Uterus (tissue), 4 donors: ENCODE measurements around the gene LMAN2L. TPM values are rescaled to one million over a fixed set of nuclear protein-coding genes. Genes with fewer than 3 reads are reported as not detected.

Experiments used
- DNase-seq, 2 donors: peaks; one replicate each; pipeline ENCODE4 v3.0.0-alpha.2; 2019 to 2020
- H3K27ac ChIP-seq, 2 donors: fragments of 200-600 bp; sonication (generic); 1 replicate in 1 of 2; 2 replicates in 1 of 2; pipeline ENCODE4 v1.5.1; 2016 to 2018
- H3K27me3 ChIP-seq, 2 donors: fragments of 200-600 bp; sonication (generic); one replicate each; pipeline ENCODE4 v1.5.1; 2018 to 2019; ENCODE audit warnings: control low read depth in 1 of 2
- H3K36me3 ChIP-seq, 2 donors: fragments of 200-600 bp; sonication (generic); one replicate each; pipeline ENCODE4 v1.5.1; 2019; ENCODE audit warnings: control low read depth in 1 of 2
- H3K4me1 ChIP-seq, 2 donors: fragments of 200-600 bp; sonication (generic); one replicate each; pipeline ENCODE4 v1.5.1; 2018 to 2019; ENCODE audit warnings: control low read depth in 1 of 2
- H3K4me3 ChIP-seq, 2 donors: fragments of 200-600 bp; sonication (generic); 1 replicate in 1 of 2; 2 replicates in 1 of 2; pipeline ENCODE4 v1.5.1; 2018 to 2019; ENCODE audit warnings: mild to moderate bottlenecking in 1 of 2
- H3K9me3 ChIP-seq, 2 donors: fragments of 200-600 bp; sonication (generic); one replicate each; pipeline ENCODE4 v1.5.1; 2019; ENCODE audit warnings: control low read depth in 1 of 2
- POLR2A ChIP-seq, 2 donors: fragments of 450-650 bp; IDR thresholded peaks; one replicate each; pipeline ENCODE4 v1.6.1; 2016; ENCODE audit warnings: antibody characterized with exemption in 2 of 2, mild to moderate bottlenecking in 1 of 2, moderate library complexity in 1 of 2
- intact Hi-C: fragments of 100-400 bp; cut with DNase I; formaldehyde crosslinking; loops from one replicate; pipeline ENCODE4 v1.15.1; 2023; ENCODE audit warnings: low total_unique reads
- total RNA-seq, 4 donors: library from RNA; depleted of rRNA in 3 of 4; stranded (reverse); fragments of >200 nt in 3 of 4; gene quantifications; one replicate each; pipeline versions ENCODE4 v1.1.0 to v1.2.4, GENCODE V29; 2014 to 2023
- TF ChIP-seq, protein P1 (sequence below), 4 experiments: fragments of 200-600 bp in 2 of 4; fragments of 450-650 bp in 2 of 4; sonication (generic) in 2 of 4; IDR thresholded peaks; one replicate each; pipeline ENCODE4 v1.5.1; 2016 to 2019; ENCODE audit warnings: antibody characterized with exemption in 4 of 4, mild to moderate bottlenecking in 2 of 4, moderate library complexity in 1 of 4
- donor health status: DM: yes; HTN: yes; CAD: no.

Gene LMAN2L
- total RNA-seq, 4 donors from 2014 or later: 13.8 to 51.2 (median 20.9) TPM

DNA sequence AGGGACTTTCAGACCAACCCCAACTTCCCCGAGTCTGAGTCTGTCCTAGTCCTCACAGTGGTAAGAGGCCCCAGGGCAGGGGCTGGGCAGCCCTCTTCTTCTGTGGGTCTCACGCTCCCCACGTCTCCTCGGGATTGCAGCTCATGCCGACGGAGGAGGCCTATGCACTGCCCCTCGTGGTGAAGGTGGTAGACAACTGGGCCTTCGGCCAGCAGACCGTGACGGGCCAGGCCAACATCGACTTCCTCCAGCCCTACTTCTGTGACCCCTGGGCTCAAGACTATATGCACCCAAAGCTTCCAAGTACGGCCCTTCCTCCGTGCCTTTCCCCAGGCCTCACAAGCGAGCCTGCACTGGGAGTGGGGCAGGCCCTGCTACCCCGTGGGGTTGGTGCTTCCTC is 44.3 kb downstream of the LMAN2L start:
- intact Hi-C loops: no loop called here

DNA sequence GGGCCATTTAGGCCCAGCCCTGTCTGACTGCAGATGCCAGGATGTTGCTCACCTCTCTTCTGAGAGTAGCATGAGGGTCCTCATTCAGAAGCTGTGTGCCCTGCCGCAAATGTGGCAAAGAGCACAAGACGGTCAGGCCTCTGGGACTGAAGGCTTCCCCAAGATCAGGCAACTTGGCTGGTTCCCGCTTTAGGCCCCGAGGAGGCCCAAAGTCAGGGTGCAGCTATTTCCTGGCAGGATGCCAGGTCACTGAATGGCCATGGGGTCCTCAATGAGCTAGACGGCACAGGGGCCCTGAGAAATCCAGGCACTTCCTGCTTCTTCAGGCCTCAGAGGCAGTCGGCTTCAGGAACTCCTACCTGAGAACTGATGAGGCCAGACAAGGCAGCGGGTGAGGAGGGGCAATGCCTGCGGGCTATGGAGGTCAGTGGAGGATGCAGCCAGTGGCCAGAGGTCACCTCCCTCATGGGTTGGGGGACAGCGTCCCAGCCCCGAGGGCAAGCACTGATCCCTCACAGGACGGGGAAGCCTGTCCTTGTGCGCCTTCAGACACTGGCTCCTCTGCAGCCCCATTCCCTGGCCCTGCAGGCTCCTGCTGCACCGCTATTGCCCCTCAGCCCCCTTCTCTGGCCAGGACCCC is 44.9 kb downstream of the LMAN2L start:
- no peaks in the 10 kb centered on the region for H3K36me3 ChIP-seq
- no peak overlapping the region for H3K27ac ChIP-seq
- no peaks in the 10 kb centered on the region for H3K4me1 ChIP-seq
- H3K27me3 ChIP-seq: no peaks in the 10 kb centered on the region
- H3K9me3 ChIP-seq: no peaks in the 10 kb centered on the region
- intact Hi-C loops: no loop called here
- no peak for DNase-seq
- TF ChIP-seq POLR2A (IDR thresholded peaks at IDR 0.05): no peak
- TF ChIP-seq, protein P1, sequence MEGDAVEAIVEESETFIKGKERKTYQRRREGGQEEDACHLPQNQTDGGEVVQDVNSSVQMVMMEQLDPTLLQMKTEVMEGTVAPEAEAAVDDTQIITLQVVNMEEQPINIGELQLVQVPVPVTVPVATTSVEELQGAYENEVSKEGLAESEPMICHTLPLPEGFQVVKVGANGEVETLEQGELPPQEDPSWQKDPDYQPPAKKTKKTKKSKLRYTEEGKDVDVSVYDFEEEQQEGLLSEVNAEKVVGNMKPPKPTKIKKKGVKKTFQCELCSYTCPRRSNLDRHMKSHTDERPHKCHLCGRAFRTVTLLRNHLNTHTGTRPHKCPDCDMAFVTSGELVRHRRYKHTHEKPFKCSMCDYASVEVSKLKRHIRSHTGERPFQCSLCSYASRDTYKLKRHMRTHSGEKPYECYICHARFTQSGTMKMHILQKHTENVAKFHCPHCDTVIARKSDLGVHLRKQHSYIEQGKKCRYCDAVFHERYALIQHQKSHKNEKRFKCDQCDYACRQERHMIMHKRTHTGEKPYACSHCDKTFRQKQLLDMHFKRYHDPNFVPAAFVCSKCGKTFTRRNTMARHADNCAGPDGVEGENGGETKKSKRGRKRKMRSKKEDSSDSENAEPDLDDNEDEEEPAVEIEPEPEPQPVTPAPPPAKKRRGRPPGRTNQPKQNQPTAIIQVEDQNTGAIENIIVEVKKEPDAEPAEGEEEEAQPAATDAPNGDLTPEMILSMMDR (IDR thresholded peaks at IDR 0.05): no peak
- no peak overlapping the region for H3K4me3 ChIP-seq

More for the DNA sequence above, 44.3 kb downstream of the LMAN2L start:
- DNase-seq: no peak
- Histone ChIP-seq H3K27ac (no peak overlapping the region), H3K27me3 (no peaks in the 10 kb centered on the region), H3K36me3 (no peaks in the 10 kb centered on the region), H3K9me3 (no peaks in the 10 kb centered on the region), H3K4me3 (no peak overlapping the region), H3K4me1 (no peaks in the 10 kb centered on the region)
- TF ChIP-seq, protein P1 (IDR thresholded peaks at IDR 0.05): no peak
- no peak for TF ChIP-seq POLR2A (IDR thresholded peaks at IDR 0.05)

DNA sequence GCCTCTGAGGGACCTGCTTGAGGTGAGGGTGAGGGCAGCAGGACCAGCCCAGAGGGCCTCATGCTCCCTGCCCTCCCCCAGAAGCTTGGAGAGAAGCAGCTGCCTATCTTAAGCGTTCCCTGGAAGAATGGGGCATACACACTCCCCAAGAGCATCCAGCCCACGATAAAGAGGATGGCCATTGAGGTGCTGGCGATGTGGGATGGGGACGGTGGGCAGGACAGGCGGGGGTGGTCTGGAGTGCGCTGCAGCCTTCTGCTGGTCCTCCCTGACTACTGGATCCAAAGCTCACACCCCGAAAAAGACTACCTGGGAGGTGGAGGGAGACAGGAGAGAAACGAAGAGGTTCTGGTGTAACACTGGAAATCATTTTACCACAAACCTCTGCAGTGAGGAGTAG is 45.6 kb downstream of the LMAN2L start:
- DNase-seq: no peak

DNA sequence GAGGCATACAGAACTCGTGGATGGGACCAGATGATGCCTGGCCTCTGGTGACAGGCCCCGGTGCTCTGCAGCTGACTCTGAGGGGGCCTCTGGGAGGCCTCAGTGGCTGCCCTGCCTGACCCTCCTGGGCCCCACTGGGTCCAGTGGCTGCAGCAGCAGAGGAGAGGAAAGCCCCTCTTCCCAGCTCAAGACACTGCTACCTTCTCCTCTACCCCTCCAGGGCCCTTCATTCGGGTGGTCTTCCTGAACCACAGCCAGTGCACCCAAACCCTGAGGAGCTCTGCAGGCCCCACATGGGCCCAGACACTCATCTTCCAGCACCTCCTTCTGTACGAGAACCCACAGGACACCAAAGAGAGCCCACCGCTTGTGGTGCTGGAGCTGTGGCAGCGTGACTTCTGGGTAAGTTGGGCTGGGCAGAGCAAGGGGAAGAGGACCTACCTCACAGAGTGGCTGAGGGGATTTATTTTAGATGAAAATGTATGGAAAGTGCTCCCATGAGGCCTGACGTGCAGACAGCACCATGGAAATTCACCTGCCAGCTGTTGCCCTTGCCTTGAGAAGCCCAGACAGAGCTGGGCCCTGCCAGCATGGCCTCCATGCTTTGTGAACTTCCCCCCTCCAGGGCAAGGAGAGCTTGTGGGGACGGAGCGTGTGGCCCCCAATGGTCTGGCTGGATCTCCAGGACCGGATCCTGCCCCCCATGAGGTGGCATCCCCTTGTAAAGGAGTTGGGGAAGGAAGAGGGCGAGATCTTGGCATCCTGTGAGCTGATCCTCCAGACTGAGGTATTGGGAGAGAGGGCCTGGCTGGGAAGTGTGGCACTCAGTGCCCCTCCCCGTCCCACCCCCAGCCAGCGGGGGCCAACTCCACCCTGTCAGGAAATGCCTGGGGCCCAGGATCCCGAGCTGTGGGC is 46.3 kb downstream of the LMAN2L start:
- no peaks in the 10 kb centered on the region for H3K9me3 ChIP-seq
- intact Hi-C loops: no loop called here
- no peak overlapping the region for H3K27ac ChIP-seq
- no peaks in the 10 kb centered on the region for H3K36me3 ChIP-seq
- no peak for DNase-seq
- H3K4me1 ChIP-seq: no peaks in the 10 kb centered on the region
- TF ChIP-seq POLR2A (IDR thresholded peaks at IDR 0.05): no peak
- TF ChIP-seq, protein P1 (IDR thresholded peaks at IDR 0.05): no peak
- H3K4me3 ChIP-seq: no peak overlapping the region
- H3K27me3 ChIP-seq: no peaks in the 10 kb centered on the region

More for the DNA sequence above, 45.6 kb downstream of the LMAN2L start:
- Histone ChIP-seq H3K27me3 (no peaks in the 10 kb centered on the region), H3K9me3 (no peaks in the 10 kb centered on the region), H3K27ac (no peak overlapping the region), H3K36me3 (no peaks in the 10 kb centered on the region), H3K4me1 (no peaks in the 10 kb centered on the region), H3K4me3 (no peak overlapping the region)
- TF ChIP-seq, protein P1 (IDR thresholded peaks at IDR 0.05): no peak
- no peak for TF ChIP-seq POLR2A (IDR thresholded peaks at IDR 0.05)
- intact Hi-C loops: no loop called here
